GM08714 (cell line): ENCODE measurements around the gene LSM4.

Source experiments
- H3K4me3 ChIP-seq: fragments of 200-500 bp; sonication (Bioruptor generic); 2 replicates; pipeline ENCODE4 v1.5.1; 2014; ENCODE audit warnings: mild to moderate bottlenecking, low read length, inconsistent platforms
- ZNF274 ChIP-seq: IDR thresholded peaks from 2 replicates; pipeline ENCODE4 v1.6.1; 2012; ENCODE audit warnings: mild to moderate bottlenecking, low read depth, low read length

The LSM4 gene

GRCh38 chr19:18257503-18258470, 65.1 kb downstream of the LSM4 start:
- no peak for TF ChIP-seq ZNF274
- no peak overlapping the region for H3K4me3 ChIP-seq
